A549 (cell line): ENCODE results near the gene PPP2R5C. TPM values are rescaled to one million over a fixed set of nuclear protein-coding genes. Genes with fewer than 3 reads are reported as not detected.

Experiments used
- ATAC-seq, 2 experiments: fragments of 200-7000 bp in 1 of 2; fragments of >200 bp in 1 of 2; cut with Nextera tagmentation in 1 of 2; cut with Tn5 transposase in 1 of 2; 3 replicates each; pipeline versions ENCODE4 v1.8.0 to v1.9.1; 2018 to 2020; ENCODE audit warnings: mild to moderate bottlenecking in 1 of 2, moderate library complexity in 1 of 2
- CTCF ChIA-PET: fragments of 300-600 bp; sonication (Branson Sonifier 250); formaldehyde crosslinking; extraction: SDS; loops from one replicate; lab custom pipeline; 2021; ENCODE audit warnings: antibody characterized with exemption, inconsistent platforms; lab: Yijun Ruan, JAX
- POLR2A ChIA-PET: fragments of 350-600 bp; formaldehyde crosslinking; extraction: SDS; loops from one replicate; lab custom pipeline; 2021; ENCODE audit warnings: antibody characterized with exemption, inconsistent platforms; lab: Yijun Ruan, JAX
- DNase-seq, 2 experiments: peaks; one replicate each; pipeline versions ENCODE4 v3.0.0 to v3.0.0-alpha.2; 2011 to 2016; ENCODE audit warnings: low read depth in 1 of 2, low spot score in 1 of 2
- FAIRE-seq: peaks from 2 replicates; lab custom pipeline; 2011; peaks lifted over from hg19 to GRCh38; lab: Jason Lieb, UNC
- H3K27ac ChIP-seq, 2 experiments: fragments of >200 bp; sonication (Bioruptor Twin); formaldehyde crosslinking; 3 replicates each; pipeline ENCODE4 v1.5.1; 2016 to 2017
- H3K4me1 ChIP-seq: fragments of >200 bp; sonication (Bioruptor Twin); formaldehyde crosslinking; 3 replicates; pipeline ENCODE4 v1.6.1; 2016
- H3K4me2 ChIP-seq: fragments of >200 bp; sonication (Bioruptor Twin); formaldehyde crosslinking; 3 replicates; pipeline ENCODE4 v1.6.1; 2016
- H3K4me3 ChIP-seq: fragments of >200 bp; sonication (Bioruptor Twin); formaldehyde crosslinking; 3 replicates; pipeline ENCODE4 v1.5.1; 2016
- H3K9me3 ChIP-seq: fragments of >200 bp; sonication (Bioruptor Twin); formaldehyde crosslinking; 3 replicates; pipeline ENCODE4 v1.6.1; 2016
- CBX2 ChIP-seq: fragments of 200-600 bp; sonication (generic); IDR thresholded peaks from 2 replicates; pipeline ENCODE4 v1.6.1; 2016; ENCODE audit warnings: low read depth, mild to moderate bottlenecking, borderline replicate concordance
- CEBPB ChIP-seq, 2 experiments: fragments of >200 bp in 1 of 2; sonication (Bioruptor Twin) in 1 of 2; formaldehyde crosslinking in 1 of 2; IDR thresholded peaks; 2 replicates each; pipeline ENCODE4 v1.6.1; 2012 to 2016
- CHD2 ChIP-seq: fragments of 150-350 bp; IDR thresholded peaks from 2 replicates; pipeline ENCODE4 v1.6.1; 2014; ENCODE audit warnings: low read length; ENCODE audit not compliant: partially characterized antibody
- EHMT2 ChIP-seq: fragments of 200-600 bp; sonication (generic); IDR thresholded peaks from 2 replicates; pipeline ENCODE4 v1.6.1; 2016; ENCODE audit warnings: antibody characterized with exemption, low read depth, mild to moderate bottlenecking, moderate library complexity
- EP300 ChIP-seq, 2 experiments: fragments of >200 bp; sonication (Bioruptor Twin); formaldehyde crosslinking; IDR thresholded peaks; 2 replicates in 1 of 2; 3 replicates in 1 of 2; pipeline ENCODE4 v1.6.1; 2016 to 2017
- GATA3 ChIP-seq: IDR thresholded peaks from 2 replicates; pipeline ENCODE4 v1.6.1; 2012; ENCODE audit warnings: borderline replicate concordance
- HDAC2 ChIP-seq: fragments of 200-600 bp; sonication (generic); IDR thresholded peaks from 2 replicates; pipeline ENCODE4 v1.6.1; 2016
- HEYL ChIP-seq: fragments of 250-450 bp; sonication (Bioruptor Pico); IDR thresholded peaks from 2 replicates; pipeline ENCODE4 v1.8.0; 2021; ENCODE audit warnings: mild to moderate bottlenecking, moderate library complexity
- HOXA7 ChIP-seq: fragments of 250-450 bp; sonication (Bioruptor Pico); IDR thresholded peaks from 2 replicates; pipeline ENCODE4 v1.5.0; 2020; ENCODE audit warnings: mild to moderate bottlenecking, moderate library complexity
- HOXB13 ChIP-seq: fragments of 250-450 bp; sonication (Bioruptor Pico); IDR thresholded peaks from 2 replicates; pipeline ENCODE4 v1.5.0; 2020; ENCODE audit warnings: low read depth, mild to moderate bottlenecking, moderate library complexity
- HOXB5 ChIP-seq: fragments of 250-450 bp; sonication (Bioruptor Pico); IDR thresholded peaks from 2 replicates; pipeline ENCODE4 v1.5.0; 2020; ENCODE audit warnings: mild to moderate bottlenecking, moderate library complexity
- JUN ChIP-seq, 2 experiments: fragments of >200 bp; sonication (Bioruptor Twin); formaldehyde crosslinking; IDR thresholded peaks; 2 replicates in 1 of 2; 3 replicates in 1 of 2; pipeline ENCODE4 v1.6.1; 2016 to 2017
- KDM1A ChIP-seq: fragments of 200-600 bp; sonication (generic); IDR thresholded peaks from 2 replicates; pipeline ENCODE4 v1.6.1; 2016; ENCODE audit warnings: low read depth, mild to moderate bottlenecking
- MYC ChIP-seq: IDR thresholded peaks from 2 replicates; pipeline ENCODE4 v1.6.1; 2012; ENCODE audit warnings: mild to moderate bottlenecking, inconsistent platforms, low read length, improper control_type of control experiment, borderline replicate concordance
- NFE2L2 ChIP-seq: fragments of 150-350 bp; conservative IDR thresholded peaks from 2 replicates; pipeline ENCODE4 v1.6.1; 2014; ENCODE audit warnings: low read length
- PHF8 ChIP-seq: fragments of 200-600 bp; sonication (generic); IDR thresholded peaks from 2 replicates; pipeline ENCODE4 v1.6.1; 2016; ENCODE audit warnings: low read depth, mild to moderate bottlenecking, antibody characterized with exemption, moderate library complexity, borderline replicate concordance
- RAD21 ChIP-seq, 2 experiments: fragments of >200 bp in 1 of 2; sonication (Bioruptor Twin) in 1 of 2; formaldehyde crosslinking in 1 of 2; IDR thresholded peaks in 1 of 2; conservative IDR thresholded peaks in 1 of 2; 2 replicates in 1 of 2; 3 replicates in 1 of 2; pipeline ENCODE4 v1.6.1; 2012 to 2018; ENCODE audit warnings: inconsistent platforms in 1 of 2
- RARB ChIP-seq: fragments of 250-450 bp; sonication (Bioruptor Pico); IDR thresholded peaks from 2 replicates; pipeline ENCODE4 v1.8.0; 2021; ENCODE audit warnings: mild to moderate bottlenecking, moderate library complexity
- RCOR1 ChIP-seq: fragments of 150-350 bp; IDR thresholded peaks from 2 replicates; pipeline ENCODE4 v1.6.1; 2014; ENCODE audit warnings: antibody characterized with exemption, low read length, low read depth
- RNF2 ChIP-seq: fragments of 200-600 bp; sonication (generic); IDR thresholded peaks from 2 replicates; pipeline ENCODE4 v1.6.1; 2016; ENCODE audit warnings: low read depth, mild to moderate bottlenecking, antibody characterized with exemption, moderate library complexity, borderline replicate concordance
- SMC3 ChIP-seq: fragments of >200 bp; sonication (Bioruptor Twin); formaldehyde crosslinking; IDR thresholded peaks from 3 replicates; pipeline ENCODE4 v1.6.1; 2018; ENCODE audit warnings: inconsistent platforms
- TFCP2L1 ChIP-seq: fragments of 250-450 bp; sonication (Bioruptor Pico); IDR thresholded peaks from 2 replicates; pipeline ENCODE4 v1.5.0; 2021; ENCODE audit warnings: mild to moderate bottlenecking
- TP53 ChIP-seq: fragments of 250-450 bp; sonication (Bioruptor Pico); IDR thresholded peaks from 2 replicates; pipeline ENCODE4 v1.5.0; 2021; ENCODE audit warnings: mild to moderate bottlenecking, moderate library complexity
- ZNF302 ChIP-seq: fragments of 250-450 bp; sonication (Bioruptor Pico); IDR thresholded peaks from 2 replicates; pipeline ENCODE4 v1.9.0; 2021; ENCODE audit warnings: inconsistent platforms, mild to moderate bottlenecking, moderate library complexity
- WGBS: methylation state at CpG from one replicate; pipeline ENCODE4 v1.1.6; 2017; ENCODE audit errors: missing lambda C conversion rate; 5-methylcytosine and 5-hydroxymethylcytosine counted together
- polyA plus RNA-seq, 4 experiments: library from polyadenylated mRNA; depleted of rRNA in 3 of 4; stranded (reverse); fragments of >200 nt; fragmentation: RNase III in 1 of 4; extraction: RNeasy Plus Mini Kit Qiagen cat#74134 plus additional on column Dnase treatment in 1 of 4; gene quantifications; 2 replicates in 3 of 4; 3 replicates in 1 of 4; pipeline ENCODE4 v1.2.3, GENCODE V29; 2011 to 2017
- TF ChIP-seq, protein P1 (sequence below): fragments of >200 bp; sonication (Bioruptor Twin); formaldehyde crosslinking; IDR thresholded peaks from 2 replicates; pipeline ENCODE4 v1.6.1; 2016
- TF ChIP-seq, protein P2 (sequence below): fragments of 250-450 bp; sonication (Bioruptor Pico); IDR thresholded peaks from 2 replicates; pipeline ENCODE4 v1.5.0; 2021; ENCODE audit warnings: mild to moderate bottlenecking, moderate library complexity, borderline replicate concordance
- TF ChIP-seq, protein P3 (sequence below): fragments of >200 bp; sonication (Bioruptor Twin); formaldehyde crosslinking; IDR thresholded peaks from 3 replicates; pipeline ENCODE4 v1.6.1; 2016

PPP2R5C gene
- polyA plus RNA-seq, 2 of the 4 experiments (the other 2 are of a cell fraction): 74.8 to 150 TPM

DNA sequence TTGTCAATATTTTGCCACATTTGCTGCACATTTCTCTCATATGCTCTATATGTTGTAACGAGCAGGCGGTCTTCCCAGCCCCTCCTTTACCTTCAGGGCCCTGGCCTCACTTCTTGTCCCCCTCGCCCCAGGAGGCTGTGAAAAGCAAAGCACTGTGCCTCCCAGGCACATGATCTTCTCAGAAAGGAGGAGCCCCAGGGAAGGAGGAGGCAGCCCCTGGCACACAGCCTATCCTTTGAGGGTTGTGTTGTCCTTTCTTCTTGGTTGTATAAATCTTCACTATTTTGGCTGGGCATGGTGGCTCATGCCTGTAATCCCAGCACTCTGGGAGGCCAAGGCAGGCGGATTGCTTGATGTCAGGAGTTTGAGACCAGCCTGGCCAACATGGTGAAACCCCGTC, 77.0 kb downstream of the PPP2R5C start:
- Histone ChIP-seq H3K27ac (no peak overlapping the region), H3K4me2 (no peak overlapping the region), H3K4me1 (peaks cover 16% of the 10 kb centered on the region), H3K4me3 (no peak overlapping the region), H3K9me3 (no peaks in the 10 kb centered on the region)
- CTCF ChIA-PET: no interaction called here
- DNase-seq: no peak
- no peak for FAIRE-seq
- 88% methylated on average over 5 of the region's 5 CpGs for WGBS
- POLR2A ChIA-PET: no interaction called here
- TF ChIP-seq HOXA7 (CRISPR knock-in tag) (no peak), RAD21 (conservative IDR thresholded peaks at IDR 0.05 in 1 of 2, IDR thresholded peaks at IDR 0.05 in 1 of 2) (no peak), NFE2L2 (no peak), EHMT2 (no peak), HOXB13 (no peak), RARB (CRISPR knock-in tag) (no peak), KDM1A (no peak), CEBPB (IDR thresholded peaks at IDR 0.05) (no peak), JUN (IDR thresholded peaks at IDR 0.05) (no peak)
- no peak for ATAC-seq

DNA sequence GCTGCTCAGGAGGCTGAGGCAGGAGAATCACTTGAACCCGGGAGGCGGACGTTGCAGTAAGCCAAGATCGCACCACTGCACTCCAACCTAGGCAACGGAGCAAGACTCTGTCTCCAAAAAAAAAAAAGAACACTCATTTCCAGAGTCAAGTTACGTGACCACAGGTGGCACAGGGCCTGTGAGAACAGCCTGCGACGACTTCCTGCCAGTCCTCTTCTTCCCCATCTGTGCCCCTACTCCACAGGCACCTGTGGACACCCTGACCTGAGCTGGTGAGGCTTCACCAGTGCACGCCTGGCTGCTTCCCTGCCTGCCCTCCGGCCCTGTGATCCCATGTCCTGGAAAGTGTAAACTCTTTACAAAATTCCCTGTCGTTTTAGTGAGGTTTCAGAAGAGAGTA, 77.7 kb downstream of the PPP2R5C start:
- no peak overlapping the region for H3K4me2 ChIP-seq
- ATAC-seq (no peak), FAIRE-seq (no peak), DNase-seq (no peak)
- ChIA-PET CTCF (no interaction called here), POLR2A (no interaction called here)
- no peaks in the 10 kb centered on the region for H3K9me3 ChIP-seq
- H3K4me3 ChIP-seq: no peak overlapping the region
- WGBS: 91% methylated on average over 11 of the region's 11 CpGs
- no peak overlapping the region for H3K27ac ChIP-seq
- peaks cover 15% of the 10 kb centered on the region for H3K4me1 ChIP-seq
- TF ChIP-seq RARB (CRISPR knock-in tag) (no peak), HOXB5 (no peak), SMC3 (no peak), TFCP2L1 (CRISPR knock-in tag) (no peak), CEBPB (IDR thresholded peaks at IDR 0.05) (no peak), GATA3 (no peak), PHF8 (no peak), RNF2 (no peak), RCOR1 (no peak), MYC (no peak), CHD2 (no peak), ZNF302 (CRISPR knock-in tag) (no peak), HEYL (CRISPR knock-in tag) (no peak), TP53 (CRISPR knock-in tag) (no peak), CBX2 (no peak), EP300 (IDR thresholded peaks at IDR 0.05) (no peak), HDAC2 (no peak)
- TF ChIP-seq, protein P1, sequence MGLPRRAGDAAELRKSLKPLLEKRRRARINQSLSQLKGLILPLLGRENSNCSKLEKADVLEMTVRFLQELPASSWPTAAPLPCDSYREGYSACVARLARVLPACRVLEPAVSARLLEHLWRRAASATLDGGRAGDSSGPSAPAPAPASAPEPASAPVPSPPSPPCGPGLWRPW: no peak
- TF ChIP-seq, protein P2, sequence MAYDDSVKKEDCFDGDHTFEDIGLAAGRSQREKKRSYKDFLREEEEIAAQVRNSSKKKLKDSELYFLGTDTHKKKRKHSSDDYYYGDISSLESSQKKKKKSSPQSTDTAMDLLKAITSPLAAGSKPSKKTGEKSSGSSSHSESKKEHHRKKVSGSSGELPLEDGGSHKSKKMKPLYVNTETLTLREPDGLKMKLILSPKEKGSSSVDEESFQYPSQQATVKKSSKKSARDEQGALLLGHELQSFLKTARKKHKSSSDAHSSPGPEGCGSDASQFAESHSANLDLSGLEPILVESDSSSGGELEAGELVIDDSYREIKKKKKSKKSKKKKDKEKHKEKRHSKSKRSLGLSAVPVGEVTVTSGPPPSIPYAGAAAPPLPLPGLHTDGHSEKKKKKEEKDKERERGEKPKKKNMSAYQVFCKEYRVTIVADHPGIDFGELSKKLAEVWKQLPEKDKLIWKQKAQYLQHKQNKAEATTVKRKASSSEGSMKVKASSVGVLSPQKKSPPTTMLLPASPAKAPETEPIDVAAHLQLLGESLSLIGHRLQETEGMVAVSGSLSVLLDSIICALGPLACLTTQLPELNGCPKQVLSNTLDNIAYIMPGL (CRISPR knock-in tag): no peak
- TF ChIP-seq, protein P3, sequence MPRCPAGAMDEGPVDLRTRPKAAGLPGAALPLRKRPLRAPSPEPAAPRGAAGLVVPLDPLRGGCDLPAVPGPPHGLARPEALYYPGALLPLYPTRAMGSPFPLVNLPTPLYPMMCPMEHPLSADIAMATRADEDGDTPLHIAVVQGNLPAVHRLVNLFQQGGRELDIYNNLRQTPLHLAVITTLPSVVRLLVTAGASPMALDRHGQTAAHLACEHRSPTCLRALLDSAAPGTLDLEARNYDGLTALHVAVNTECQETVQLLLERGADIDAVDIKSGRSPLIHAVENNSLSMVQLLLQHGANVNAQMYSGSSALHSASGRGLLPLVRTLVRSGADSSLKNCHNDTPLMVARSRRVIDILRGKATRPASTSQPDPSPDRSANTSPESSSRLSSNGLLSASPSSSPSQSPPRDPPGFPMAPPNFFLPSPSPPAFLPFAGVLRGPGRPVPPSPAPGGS: no peak
- TF ChIP-seq, all 56 proteins: peak for 0
